PC-3 (cell line): ENCODE results near the gene MARCHF5. TPM values are rescaled to one million over a fixed set of nuclear protein-coding genes. Genes with fewer than 3 reads are reported as not detected.

Source experiments
- ATAC-seq: fragments of 200-7000 bp; cut with Tn5 transposase; 2 replicates; pipeline ENCODE4 v1.9.1; 2020; ENCODE audit warnings: mild to moderate bottlenecking, moderate library complexity
- BruUV-seq: library from RNA; stranded (reverse); fragments of 400-500 nt; replicated peaks from 2 replicates; lab custom pipeline; 2021; lab: Mats Ljungman, UMichigan
- CTCF ChIA-PET: fragments of 300-600 bp; sonication (Branson Sonifier 250); formaldehyde crosslinking; loops from one replicate; lab custom pipeline; 2022; ENCODE audit warnings: antibody characterized with exemption; lab: Charles Lee
- POLR2A ChIA-PET: fragments of 300-600 bp; sonication (Branson Sonifier 250); formaldehyde crosslinking; loops from one replicate; lab custom pipeline; 2022; ENCODE audit warnings: antibody characterized with exemption; ENCODE audit not compliant: unreplicated experiment; lab: Charles Lee
- DNase-seq: peaks from one replicate; pipeline ENCODE4 v3.0.0-alpha.2; 2015
- H2AFZ ChIP-seq: fragments of 300-600 bp; sonication (generic); 2 replicates; pipeline ENCODE4 v1.6.0; 2016; ENCODE audit warnings: antibody characterized with exemption, low read length
- H3F3A ChIP-seq: fragments of 300-600 bp; sonication (generic); one replicate; pipeline ENCODE4 v1.6.0; 2017; ENCODE audit warnings: antibody characterized with exemption, low read length, control low read depth, mild to moderate bottlenecking; ENCODE audit not compliant: unreplicated experiment
- H3K27ac ChIP-seq: fragments of 300-600 bp; sonication (generic); 2 replicates; pipeline ENCODE4 v1.5.1; 2016; ENCODE audit warnings: mild to moderate bottlenecking, low read length
- H3K27me3 ChIP-seq: fragments of 300-600 bp; sonication (generic); 2 replicates; pipeline ENCODE4 v1.6.1; 2016; ENCODE audit warnings: low read length, mixed read lengths
- H3K36me3 ChIP-seq: fragments of 300-600 bp; sonication (generic); 2 replicates; pipeline ENCODE4 v1.6.1; 2016; ENCODE audit warnings: low read depth, mixed run types, low read length, mixed read lengths
- H3K4me1 ChIP-seq: fragments of 300-600 bp; sonication (generic); 2 replicates; pipeline ENCODE4 v1.5.1; 2016; ENCODE audit warnings: low read length; ENCODE audit not compliant: insufficient read depth
- H3K4me2 ChIP-seq: fragments of 300-600 bp; sonication (generic); 2 replicates; pipeline ENCODE4 v1.6.0; 2016; ENCODE audit warnings: low read length
- H3K4me3 ChIP-seq: fragments of 300-600 bp; sonication (generic); 2 replicates; pipeline ENCODE4 v1.5.1; 2016; ENCODE audit warnings: mild to moderate bottlenecking, low read length, mixed read lengths
- H3K79me2 ChIP-seq: fragments of 300-600 bp; sonication (generic); 2 replicates; pipeline ENCODE4 v1.6.1; 2017; ENCODE audit warnings: low read length, mixed read lengths
- H3K9ac ChIP-seq: fragments of 300-600 bp; sonication (generic); 2 replicates; pipeline ENCODE4 v1.6.0; 2016; ENCODE audit warnings: mild to moderate bottlenecking, low read length
- H3K9me2 ChIP-seq: fragments of 300-600 bp; sonication (generic); replicated peaks from 2 replicates; pipeline ENCODE4 v1.6.1; 2016; ENCODE audit warnings: mixed run types, low read length, mixed read lengths
- H3K9me3 ChIP-seq: fragments of 300-600 bp; sonication (generic); 2 replicates; pipeline ENCODE4 v1.6.1; 2016; ENCODE audit warnings: low read length, mixed read lengths
- H4K20me1 ChIP-seq: fragments of 300-600 bp; sonication (generic); 2 replicates; pipeline ENCODE4 v1.6.1; 2016; ENCODE audit warnings: low read length, mixed read lengths
- EZH2 ChIP-seq: fragments of 300-600 bp; sonication (generic); IDR thresholded peaks from one replicate; pipeline ENCODE4 v1.6.1; 2017; ENCODE audit warnings: antibody characterized with exemption, mild to moderate bottlenecking, low read length; ENCODE audit not compliant: unreplicated experiment
- EZH2phosphoT487 ChIP-seq: fragments of 300-600 bp; sonication (generic); IDR thresholded peaks from 2 replicates; pipeline ENCODE4 v1.6.1; 2018; ENCODE audit warnings: mild to moderate bottlenecking, antibody characterized with exemption, low read length, borderline replicate concordance
- intact Hi-C: fragments of 100-400 bp; cut with micrococcal nuclease; formaldehyde crosslinking; loops from 2 replicates; pipeline ENCODE4 v1.9.0; 2023
- total RNA-seq: library from RNA; depleted of rRNA; stranded (reverse); fragments of >200 nt; gene quantifications from 2 replicates; pipeline ENCODE4 v1.2.3, GENCODE V29; 2014
- TF ChIP-seq, protein P1 (sequence below): fragments of 300-600 bp; sonication (generic); conservative IDR thresholded peaks from 2 replicates; pipeline ENCODE4 v1.5.1; 2017; ENCODE audit warnings: antibody characterized with exemption, low read depth, mild to moderate bottlenecking, low read length

Gene MARCHF5
- total RNA-seq, 1 experiment from 2014 or later, result 7.4 TPM

DNA sequence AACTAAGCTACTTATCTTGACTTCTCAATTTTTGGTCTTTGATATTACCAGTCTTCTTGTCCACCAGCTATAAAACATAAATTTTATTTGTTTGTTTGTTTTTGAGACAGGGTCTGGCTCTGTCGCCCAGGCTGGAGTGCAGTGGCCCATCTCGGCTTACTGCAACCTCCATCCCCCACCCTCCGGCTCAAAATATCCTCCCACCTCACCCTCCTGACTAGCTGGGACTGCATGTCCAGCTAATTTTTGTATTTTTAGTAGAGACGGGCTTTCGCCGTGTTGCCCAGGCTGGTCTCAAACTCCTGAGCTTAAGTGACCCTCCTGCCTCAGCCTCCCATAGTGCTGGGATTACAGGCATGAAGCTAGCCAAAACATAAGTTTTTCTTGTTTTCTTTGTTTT is 7.5 kb downstream of the MARCHF5 start:
- intact Hi-C loops, result no loop called here
- TF ChIP-seq, protein P1, sequence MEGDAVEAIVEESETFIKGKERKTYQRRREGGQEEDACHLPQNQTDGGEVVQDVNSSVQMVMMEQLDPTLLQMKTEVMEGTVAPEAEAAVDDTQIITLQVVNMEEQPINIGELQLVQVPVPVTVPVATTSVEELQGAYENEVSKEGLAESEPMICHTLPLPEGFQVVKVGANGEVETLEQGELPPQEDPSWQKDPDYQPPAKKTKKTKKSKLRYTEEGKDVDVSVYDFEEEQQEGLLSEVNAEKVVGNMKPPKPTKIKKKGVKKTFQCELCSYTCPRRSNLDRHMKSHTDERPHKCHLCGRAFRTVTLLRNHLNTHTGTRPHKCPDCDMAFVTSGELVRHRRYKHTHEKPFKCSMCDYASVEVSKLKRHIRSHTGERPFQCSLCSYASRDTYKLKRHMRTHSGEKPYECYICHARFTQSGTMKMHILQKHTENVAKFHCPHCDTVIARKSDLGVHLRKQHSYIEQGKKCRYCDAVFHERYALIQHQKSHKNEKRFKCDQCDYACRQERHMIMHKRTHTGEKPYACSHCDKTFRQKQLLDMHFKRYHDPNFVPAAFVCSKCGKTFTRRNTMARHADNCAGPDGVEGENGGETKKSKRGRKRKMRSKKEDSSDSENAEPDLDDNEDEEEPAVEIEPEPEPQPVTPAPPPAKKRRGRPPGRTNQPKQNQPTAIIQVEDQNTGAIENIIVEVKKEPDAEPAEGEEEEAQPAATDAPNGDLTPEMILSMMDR, result no peak
- no peak for TF ChIP-seq EZH2
- no peak for TF ChIP-seq EZH2phosphoT487

DNA sequence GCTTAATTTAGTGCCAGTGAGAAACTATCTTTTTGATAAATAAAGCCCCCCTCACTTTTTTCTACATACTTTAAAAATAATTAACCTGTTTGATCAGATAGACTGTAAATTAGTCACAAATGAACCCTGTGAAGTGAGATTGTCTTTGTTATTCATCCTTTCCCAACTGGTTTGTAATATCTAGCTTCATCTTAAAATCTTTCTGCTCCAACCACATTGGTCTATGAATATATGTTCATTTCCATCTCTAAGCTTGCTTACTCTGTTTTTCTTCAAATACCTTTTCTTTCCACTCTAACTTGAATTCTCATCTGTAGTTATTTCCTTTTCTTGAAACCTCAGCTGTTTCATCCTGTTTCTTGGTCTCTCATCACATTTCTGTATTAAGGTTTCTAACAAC is 12.1 kb downstream of the MARCHF5 start:
- Histone ChIP-seq H3K4me3 (no peak overlapping the region), H3K4me2 (no peak overlapping the region), H3K36me3 (no peaks in the 10 kb centered on the region), H3K4me1 (no peaks in the 10 kb centered on the region), H4K20me1 (peaks cover 24% of the 10 kb centered on the region), H3K9me3 (no peaks in the 10 kb centered on the region), H3K27ac (no peak overlapping the region), H3K9ac (no peak overlapping the region), H3K9me2 (no peaks in the 10 kb centered on the region), H3K79me2 (peaks cover 94% of the 10 kb centered on the region), H3K27me3 (no peaks in the 10 kb centered on the region), H3F3A (no peaks in the 10 kb centered on the region), H2AFZ (no peak overlapping the region)
- ChIA-PET POLR2A (no interaction called here), CTCF (no interaction called here)
- DNase-seq (no peak), ATAC-seq (no peak)
- no TSS peak for BruUV-seq
- intact Hi-C loops, result no loop called here
- no peak for TF ChIP-seq EZH2
- TF ChIP-seq EZH2phosphoT487, result no peak
- TF ChIP-seq, protein P1, result no peak

More for the DNA sequence above, 7.5 kb downstream of the MARCHF5 start:
- H2AFZ ChIP-seq, result no peak overlapping the region
- no peak overlapping the region for H3K9ac ChIP-seq
- no peaks in the 10 kb centered on the region for H3K4me1 ChIP-seq
- H3F3A ChIP-seq, result no peaks in the 10 kb centered on the region
- no peaks in the 10 kb centered on the region for H3K27me3 ChIP-seq
- ChIA-PET POLR2A (no interaction called here), CTCF (no interaction called here)
- H3K36me3 ChIP-seq, result 0 out of 2 replicates have a peak, but pooled peaks cover 8% of the 10 kb centered on the region
- no peaks in the 10 kb centered on the region for H3K9me2 ChIP-seq
- no peak overlapping the region for H3K4me3 ChIP-seq
- no peak overlapping the region for H3K4me2 ChIP-seq
- peaks cover 96% of the 10 kb centered on the region for H3K79me2 ChIP-seq
- no peak overlapping the region for H3K27ac ChIP-seq
- H3K9me3 ChIP-seq, result no peaks in the 10 kb centered on the region
- ATAC-seq, result no peak
- H4K20me1 ChIP-seq, result peaks cover 12% of the 10 kb centered on the region
- BruUV-seq, result no TSS peak
- DNase-seq, result no peak

DNA sequence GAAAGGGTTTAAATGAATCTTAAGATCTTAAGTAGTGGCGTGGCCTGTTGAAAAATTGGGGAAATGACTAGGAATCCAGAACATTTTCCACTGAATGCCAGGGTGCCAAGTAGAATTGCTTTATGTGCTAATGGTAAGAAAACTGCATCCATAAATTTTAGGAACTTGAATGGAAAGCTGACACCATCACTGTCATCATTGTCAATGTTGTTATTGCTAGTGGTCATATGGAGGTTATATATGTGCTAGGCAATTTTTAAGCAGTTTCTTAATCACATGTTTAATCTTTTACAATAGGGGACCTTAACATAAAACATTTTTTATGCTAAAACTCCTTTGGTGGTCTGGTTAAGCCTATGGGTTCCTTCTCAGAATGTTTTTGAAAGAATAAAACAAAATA is 13.1 kb downstream of the MARCHF5 start:
- Histone ChIP-seq H3K27me3 (no peaks in the 10 kb centered on the region), H3K36me3 (no peaks in the 10 kb centered on the region), H3K4me2 (no peak overlapping the region), H3K27ac (no peak overlapping the region), H3K9ac (no peak overlapping the region), H3F3A (no peaks in the 10 kb centered on the region), H3K9me2 (no peaks in the 10 kb centered on the region), H3K4me3 (no peak overlapping the region), H2AFZ (no peak overlapping the region), H3K79me2 (peaks cover 92% of the 10 kb centered on the region), H3K4me1 (no peaks in the 10 kb centered on the region), H3K9me3 (no peaks in the 10 kb centered on the region), H4K20me1 (peaks cover 24% of the 10 kb centered on the region)
- ChIA-PET CTCF (no interaction called here), POLR2A (no interaction called here)
- no TSS peak for BruUV-seq
- DNase-seq (no peak), ATAC-seq (no peak)
- TF ChIP-seq, protein P1, result no peak
- TF ChIP-seq EZH2, result no peak
- TF ChIP-seq EZH2phosphoT487, result no peak
- intact Hi-C loops, result no loop called here
